GM12891 (cell line): ENCODE results near the gene BBIP1.
A peak's percentile ranks its signal among the peaks of the same experiment; 100 is the strongest.
"Not testable (repeated sequence)": the region's sequence is repeated elsewhere in the genome, so short reads cannot be mapped to it uniquely, and the experiment has no call there.

Experiments
- DNase-seq: peaks from one replicate; pipeline ENCODE4 v3.0.0; 2011; ENCODE audit warnings: low spot score; ENCODE audit not compliant: insufficient read length
- FAIRE-seq: peaks from 2 replicates; lab custom pipeline; 2011; peaks lifted over from hg19 to GRCh38; lab: Jason Lieb, UNC
- PAX5 ChIP-seq: IDR thresholded peaks from 2 replicates; pipeline ENCODE4 v1.6.1; 2011; ENCODE audit warnings: low read length, moderate library complexity, mild to moderate bottlenecking; ENCODE audit not compliant: insufficient read depth, severe bottlenecking
- POLR2A ChIP-seq: IDR thresholded peaks from 2 replicates; pipeline ENCODE4 v1.6.1; 2011; ENCODE audit warnings: low read depth, low read length, control low read depth
- POLR2AphosphoS5 ChIP-seq: IDR thresholded peaks from 2 replicates; pipeline ENCODE4 v1.6.1; 2011; ENCODE audit warnings: low read depth, low read length, control low read depth
- POU2F2 ChIP-seq: IDR thresholded peaks from 2 replicates; pipeline ENCODE4 v1.6.1; 2011; ENCODE audit warnings: low read depth, mild to moderate bottlenecking, control low read depth, low read length, moderate library complexity
- SPI1 ChIP-seq: IDR thresholded peaks from 2 replicates; pipeline ENCODE4 v1.6.1; 2011; ENCODE audit warnings: low read depth, low read length, control low read depth
- TAF1 ChIP-seq: IDR thresholded peaks from 2 replicates; pipeline ENCODE4 v1.6.1; 2011; ENCODE audit warnings: low read depth, low read length, control low read depth

BBIP1 gene

GRCh38 chr10:110873951-110874350, 45.0 kb downstream of the BBIP1 start:
- DNase-seq (no peak), FAIRE-seq (peak; percentile 28)
- TF ChIP-seq POU2F2 (no peak), POLR2A (no peak), PAX5 (no peak), POLR2AphosphoS5 (no peak), SPI1 (no peak)

GRCh38 chr10:110872984-110873923, 45.7 kb downstream of the BBIP1 start:
- no peak for DNase-seq
- FAIRE-seq: no peak
- TF ChIP-seq POLR2A (no peak), PAX5 (no peak), POU2F2 (no peak), POLR2AphosphoS5 (no peak), SPI1 (no peak), TAF1 (no peak)

- DNase-seq (no peak), FAIRE-seq (peak; percentile 78)
- TF ChIP-seq POLR2A (peak; percentile 14), POLR2AphosphoS5 (no peak; the same call in none of the 2 replicates), TAF1 (no peak), SPI1 (no peak), PAX5 (no peak), POU2F2 (0 out of 2 replicates have a peak, but pooled peaks have one; percentile 25)
Measured at GRCh38 chr10:110872145-110872983, 46.6 kb downstream of the BBIP1 start.

- DNase-seq (peak; percentile 58), FAIRE-seq (peak; percentile 97)
- TF ChIP-seq PAX5 (no peak), POLR2A (peak; percentile 77), POLR2AphosphoS5 (0 out of 2 replicates have a peak, but pooled peaks have one; percentile 64), TAF1 (peak; percentile 55; the same call in 1 of the 2 replicates)
Measured at GRCh38 chr10:110871298-110872084, 47.5 kb downstream of the BBIP1 start, which contains the start of gene PDCD4. PDCD4 (plus strand) TSS chr10:110871928; CDS start chr10:110876028, 4,100 bp downstream.

GRCh38 chr10:110870823-110871297, 48.1 kb downstream of the BBIP1 start:
- no peak for TF ChIP-seq POLR2A
- no peak for TF ChIP-seq PAX5
- peak; percentile 68 for FAIRE-seq
- DNase-seq: no peak

- DNase-seq (no peak), FAIRE-seq (peak; percentile 72)
- TF ChIP-seq PAX5: no peak
- TF ChIP-seq TAF1: no peak
- TF ChIP-seq POLR2AphosphoS5: no peak
- no peak for TF ChIP-seq POU2F2
- no peak for TF ChIP-seq SPI1
- TF ChIP-seq POLR2A: no peak
Measured at GRCh38 chr10:110868981-110869380, 50.0 kb downstream of the BBIP1 start.

- FAIRE-seq: no peak
- DNase-seq: no peak
- TF ChIP-seq TAF1 (no peak), POU2F2 (no peak), POLR2A (no peak; the same call in 1 of the 2 replicates), POLR2AphosphoS5 (no peak), SPI1 (no peak), PAX5 (no peak)
Measured at GRCh38 chr10:110867807-110868465, 51.0 kb downstream of the BBIP1 start.

GRCh38 chr10:110867011-110867806, 51.8 kb downstream of the BBIP1 start:
- peak; percentile 91 for FAIRE-seq
- peak; percentile 100 for TF ChIP-seq SPI1
- not testable (repeated sequence) for DNase-seq
